SK-N-SH treated with all-trans-retinoic acid at 6 μM for 48 hours (cell line): Measurements from ENCODE around the gene KRT4.

Source experiments
- ATAC-seq: fragments of 200-7000 bp; cut with Tn5 transposase; 3 replicates; pipeline ENCODE4 v1.9.1; 2020; ENCODE audit warnings: mild to moderate bottlenecking, moderate library complexity
- BACH2 ChIP-seq: fragments of 250-450 bp; sonication (Bioruptor Pico); IDR thresholded peaks from 2 replicates; pipeline ENCODE4 v1.9.0; 2021; ENCODE audit warnings: mild to moderate bottlenecking, borderline replicate concordance
- CSDC2 ChIP-seq: fragments of 250-450 bp; sonication (Bioruptor Pico); IDR thresholded peaks from 2 replicates; pipeline ENCODE4 v1.5.0; 2020; ENCODE audit warnings: mild to moderate bottlenecking, moderate library complexity
- CSRNP3 ChIP-seq: fragments of 250-450 bp; sonication (Bioruptor Pico); IDR thresholded peaks from 2 replicates; pipeline ENCODE4 v1.5.1; 2021; ENCODE audit warnings: mild to moderate bottlenecking, moderate library complexity
- ESRRG ChIP-seq: fragments of 250-450 bp; sonication (Bioruptor Pico); IDR thresholded peaks from 2 replicates; pipeline ENCODE4 v1.6.1; 2021; ENCODE audit warnings: mild to moderate bottlenecking
- GLIS3 ChIP-seq: fragments of 250-450 bp; sonication (Bioruptor Pico); IDR thresholded peaks from 2 replicates; pipeline ENCODE4 v1.5.0; 2020; ENCODE audit warnings: mild to moderate bottlenecking, moderate library complexity
- ISL1 ChIP-seq: fragments of 250-450 bp; sonication (Bioruptor Pico); IDR thresholded peaks from 2 replicates; pipeline ENCODE4 v2.1.2; 2022; ENCODE audit warnings: mild to moderate bottlenecking, moderate library complexity
- OSR1 ChIP-seq: fragments of 250-450 bp; sonication (Bioruptor Pico); IDR thresholded peaks from 2 replicates; pipeline ENCODE4 v1.8.0; 2022; ENCODE audit warnings: moderate library complexity, mild to moderate bottlenecking, inconsistent platforms
- PPARA ChIP-seq: fragments of 250-450 bp; sonication (Bioruptor Pico); IDR thresholded peaks from 2 replicates; pipeline ENCODE4 v1.5.0; 2020; ENCODE audit warnings: mild to moderate bottlenecking, borderline replicate concordance
- RARB ChIP-seq: fragments of 250-450 bp; sonication (Bioruptor Pico); IDR thresholded peaks from 2 replicates; pipeline ENCODE4 v1.8.0; 2021; ENCODE audit warnings: mild to moderate bottlenecking, moderate library complexity
- SNAI2 ChIP-seq: fragments of 250-450 bp; sonication (Bioruptor Pico); IDR thresholded peaks from 2 replicates; pipeline ENCODE4 v1.5.0; 2020; ENCODE audit warnings: mild to moderate bottlenecking, moderate library complexity
- TCF4 ChIP-seq: fragments of 250-450 bp; sonication (Bioruptor Pico); IDR thresholded peaks from 2 replicates; pipeline ENCODE4 v1.8.0; 2021; ENCODE audit warnings: mild to moderate bottlenecking, moderate library complexity, borderline replicate concordance
- TOX ChIP-seq: fragments of 250-450 bp; sonication (Bioruptor Pico); IDR thresholded peaks from 2 replicates; pipeline ENCODE4 v1.8.0; 2021; ENCODE audit warnings: mild to moderate bottlenecking, moderate library complexity, borderline replicate concordance
- TSHZ2 ChIP-seq: fragments of 250-450 bp; sonication (Bioruptor Pico); IDR thresholded peaks from 2 replicates; pipeline ENCODE4 v1.5.0; 2020; ENCODE audit warnings: mild to moderate bottlenecking, moderate library complexity
- ZC3H10 ChIP-seq: fragments of 250-450 bp; sonication (Bioruptor Pico); IDR thresholded peaks from 2 replicates; pipeline ENCODE4 v1.5.1; 2021; ENCODE audit warnings: mild to moderate bottlenecking, moderate library complexity
- ZFP3 ChIP-seq: fragments of 250-450 bp; sonication (Bioruptor Pico); IDR thresholded peaks from 2 replicates; pipeline ENCODE4 v1.5.0; 2020; ENCODE audit warnings: mild to moderate bottlenecking, moderate library complexity
- ZNF565 ChIP-seq: fragments of 450-650 bp; formaldehyde crosslinking; conservative IDR thresholded peaks from 2 replicates; pipeline ENCODE4 v1.5.0; 2020; ENCODE audit warnings: low read depth, mild to moderate bottlenecking, moderate library complexity
- ZNF70 ChIP-seq: fragments of 450-650 bp; formaldehyde crosslinking; IDR thresholded peaks from 2 replicates; pipeline ENCODE4 v1.5.0; 2020; ENCODE audit warnings: mild to moderate bottlenecking, moderate library complexity
- ZNF8 ChIP-seq: fragments of 450-650 bp; formaldehyde crosslinking; IDR thresholded peaks from 2 replicates; pipeline ENCODE4 v1.5.0; 2020; ENCODE audit warnings: mild to moderate bottlenecking, moderate library complexity
- TF ChIP-seq, protein P1 (sequence below): fragments of 250-450 bp; sonication (Bioruptor Pico); IDR thresholded peaks from 2 replicates; pipeline ENCODE4 v1.8.0; 2021; ENCODE audit warnings: low read depth, mild to moderate bottlenecking, moderate library complexity, borderline replicate concordance
- TF ChIP-seq, protein P2 (sequence below): fragments of 250-450 bp; sonication (Bioruptor Pico); IDR thresholded peaks from 2 replicates; pipeline ENCODE4 v1.5.1; 2020; ENCODE audit warnings: low read depth, mild to moderate bottlenecking, moderate library complexity
- TF ChIP-seq, protein P3 (sequence below): fragments of 250-450 bp; sonication (Bioruptor Pico); IDR thresholded peaks from 2 replicates; pipeline ENCODE4 v1.8.0; 2020; ENCODE audit warnings: mild to moderate bottlenecking, moderate library complexity, borderline replicate concordance

KRT4 gene

GRCh38 chr12:52782502-52782901 is 31.4 kb downstream of the KRT4 start:
- TF ChIP-seq CSRNP3 (CRISPR knock-in tag): no peak
- TF ChIP-seq ZNF8: no peak
- no peak for TF ChIP-seq ZNF565
- TF ChIP-seq TCF4 (CRISPR knock-in tag): no peak
- no peak for TF ChIP-seq TSHZ2 (CRISPR knock-in tag)
- no peak for TF ChIP-seq SNAI2 (CRISPR knock-in tag)
- TF ChIP-seq ZC3H10 (CRISPR knock-in tag): no peak
- TF ChIP-seq TOX (CRISPR knock-in tag): no peak
- TF ChIP-seq ZNF70 (CRISPR knock-in tag): no peak
- no peak for TF ChIP-seq ESRRG (CRISPR knock-in tag)
- no peak for TF ChIP-seq BACH2 (CRISPR knock-in tag)
- no peak for TF ChIP-seq CSDC2 (CRISPR knock-in tag)
- TF ChIP-seq, protein P1, sequence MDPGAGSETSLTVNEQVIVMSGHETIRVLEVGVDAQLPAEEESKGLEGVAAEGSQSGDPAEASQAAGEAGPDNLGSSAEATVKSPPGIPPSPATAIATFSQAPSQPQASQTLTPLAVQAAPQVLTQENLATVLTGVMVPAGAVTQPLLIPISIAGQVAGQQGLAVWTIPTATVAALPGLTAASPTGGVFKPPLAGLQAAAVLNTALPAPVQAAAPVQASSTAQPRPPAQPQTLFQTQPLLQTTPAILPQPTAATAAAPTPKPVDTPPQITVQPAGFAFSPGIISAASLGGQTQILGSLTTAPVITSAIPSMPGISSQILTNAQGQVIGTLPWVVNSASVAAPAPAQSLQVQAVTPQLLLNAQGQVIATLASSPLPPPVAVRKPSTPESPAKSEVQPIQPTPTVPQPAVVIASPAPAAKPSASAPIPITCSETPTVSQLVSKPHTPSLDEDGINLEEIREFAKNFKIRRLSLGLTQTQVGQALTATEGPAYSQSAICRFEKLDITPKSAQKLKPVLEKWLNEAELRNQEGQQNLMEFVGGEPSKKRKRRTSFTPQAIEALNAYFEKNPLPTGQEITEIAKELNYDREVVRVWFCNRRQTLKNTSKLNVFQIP (CRISPR knock-in tag): no peak
- TF ChIP-seq, protein P2, sequence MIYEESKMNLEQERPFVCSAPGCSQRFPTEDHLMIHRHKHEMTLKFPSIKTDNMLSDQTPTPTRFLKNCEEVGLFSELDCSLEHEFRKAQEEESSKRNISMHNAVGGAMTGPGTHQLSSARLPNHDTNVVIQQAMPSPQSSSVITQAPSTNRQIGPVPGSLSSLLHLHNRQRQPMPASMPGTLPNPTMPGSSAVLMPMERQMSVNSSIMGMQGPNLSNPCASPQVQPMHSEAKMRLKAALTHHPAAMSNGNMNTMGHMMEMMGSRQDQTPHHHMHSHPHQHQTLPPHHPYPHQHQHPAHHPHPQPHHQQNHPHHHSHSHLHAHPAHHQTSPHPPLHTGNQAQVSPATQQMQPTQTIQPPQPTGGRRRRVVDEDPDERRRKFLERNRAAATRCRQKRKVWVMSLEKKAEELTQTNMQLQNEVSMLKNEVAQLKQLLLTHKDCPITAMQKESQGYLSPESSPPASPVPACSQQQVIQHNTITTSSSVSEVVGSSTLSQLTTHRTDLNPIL (CRISPR knock-in tag): no peak
- no peak for TF ChIP-seq OSR1 (CRISPR knock-in tag)
- TF ChIP-seq PPARA: no peak
- TF ChIP-seq ISL1 (CRISPR knock-in tag): no peak
- TF ChIP-seq, protein P3, sequence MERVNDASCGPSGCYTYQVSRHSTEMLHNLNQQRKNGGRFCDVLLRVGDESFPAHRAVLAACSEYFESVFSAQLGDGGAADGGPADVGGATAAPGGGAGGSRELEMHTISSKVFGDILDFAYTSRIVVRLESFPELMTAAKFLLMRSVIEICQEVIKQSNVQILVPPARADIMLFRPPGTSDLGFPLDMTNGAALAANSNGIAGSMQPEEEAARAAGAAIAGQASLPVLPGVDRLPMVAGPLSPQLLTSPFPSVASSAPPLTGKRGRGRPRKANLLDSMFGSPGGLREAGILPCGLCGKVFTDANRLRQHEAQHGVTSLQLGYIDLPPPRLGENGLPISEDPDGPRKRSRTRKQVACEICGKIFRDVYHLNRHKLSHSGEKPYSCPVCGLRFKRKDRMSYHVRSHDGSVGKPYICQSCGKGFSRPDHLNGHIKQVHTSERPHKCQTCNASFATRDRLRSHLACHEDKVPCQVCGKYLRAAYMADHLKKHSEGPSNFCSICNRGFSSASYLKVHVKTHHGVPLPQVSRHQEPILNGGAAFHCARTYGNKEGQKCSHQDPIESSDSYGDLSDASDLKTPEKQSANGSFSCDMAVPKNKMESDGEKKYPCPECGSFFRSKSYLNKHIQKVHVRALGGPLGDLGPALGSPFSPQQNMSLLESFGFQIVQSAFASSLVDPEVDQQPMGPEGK (CRISPR knock-in tag): no peak
- ATAC-seq: no peak

- no peak for ATAC-seq
- no peak for TF ChIP-seq ZNF565
- no peak for TF ChIP-seq BACH2 (CRISPR knock-in tag)
- TF ChIP-seq PPARA: no peak
- TF ChIP-seq ZFP3: no peak
- no peak for TF ChIP-seq ZC3H10 (CRISPR knock-in tag)
- no peak for TF ChIP-seq ZNF8
- no peak for TF ChIP-seq CSRNP3 (CRISPR knock-in tag)
- TF ChIP-seq CSDC2 (CRISPR knock-in tag): no peak
- TF ChIP-seq, protein P3 (CRISPR knock-in tag): no peak
- no peak for TF ChIP-seq TOX (CRISPR knock-in tag)
- no peak for TF ChIP-seq GLIS3
- no peak for TF ChIP-seq SNAI2 (CRISPR knock-in tag)
- no peak for TF ChIP-seq TCF4 (CRISPR knock-in tag)
- TF ChIP-seq, protein P2 (CRISPR knock-in tag): no peak
- no peak for TF ChIP-seq RARB (CRISPR knock-in tag)
Observed at GRCh38 chr12:52781399-52782082, 32.4 kb downstream of the KRT4 start.
